Erythroblast (primary cell): ENCODE measurements around the gene NWD2.

Experiments used
- GATA1 ChIP-seq: IDR thresholded peaks from 2 replicates; pipeline ENCODE4 v1.6.1; 2011; ENCODE audit warnings: low read depth, mild to moderate bottlenecking, control low read depth, low read length, moderate library complexity
- POLR2A ChIP-seq: IDR thresholded peaks from 2 replicates; pipeline ENCODE4 v1.6.1; 2011; ENCODE audit warnings: mild to moderate bottlenecking, low read length

- TF ChIP-seq POLR2A: no peak
- no peak for TF ChIP-seq GATA1
Observed at GRCh38 chr4:37465296-37465695, 220.8 kb downstream of the NWD2 start.
